GM18507 (cell line): ENCODE results near the gene CAB39.
"Not testable (repeated sequence)": the region's sequence is repeated elsewhere in the genome, so short reads cannot be mapped to it uniquely, and the experiment has no call there.

Experiments used
- DNase-seq: peaks from one replicate; pipeline ENCODE4 v3.0.0; 2011; ENCODE audit warnings: low read depth; ENCODE audit not compliant: insufficient read length; ENCODE audit errors: extremely low spot score
- FAIRE-seq: peaks from 2 replicates; lab custom pipeline; 2011; peaks lifted over from hg19 to GRCh38; lab: Jason Lieb, UNC

The CAB39 gene

GRCh38 chr2:230681171-230681545 lies 31.5 kb upstream of the CAB39 start:
- no peak for FAIRE-seq
- DNase-seq: no peak

- FAIRE-seq (no peak), DNase-seq (no peak)
Observed at GRCh38 chr2:230682546-230682945, 30.1 kb upstream of the CAB39 start.

- DNase-seq: no peak
Observed at GRCh38 chr2:230684270-230685168, 28.1 kb upstream of the CAB39 start.

GRCh38 chr2:230685178-230685577 lies 27.5 kb upstream of the CAB39 start:
- FAIRE-seq: no peak
- no peak for DNase-seq

More at GRCh38 chr2:230684270-230685168, 28.1 kb upstream of the CAB39 start:
- FAIRE-seq: no peak

- DNase-seq: no peak
- FAIRE-seq: no peak
Observed at GRCh38 chr2:230687498-230687897, 25.1 kb upstream of the CAB39 start.

GRCh38 chr2:230688490-230688889 lies 24.2 kb upstream of the CAB39 start:
- FAIRE-seq: no peak
- DNase-seq: no peak

GRCh38 chr2:230690439-230690838 lies 22.2 kb upstream of the CAB39 start:
- DNase-seq (no peak), FAIRE-seq (no peak)

GRCh38 chr2:230691005-230691647 lies 21.5 kb upstream of the CAB39 start:
- DNase-seq (no peak), FAIRE-seq (no peak)

GRCh38 chr2:230692760-230693159 lies 19.9 kb upstream of the CAB39 start:
- FAIRE-seq (no peak), DNase-seq (no peak)

GRCh38 chr2:230693411-230693810 lies 19.2 kb upstream of the CAB39 start:
- no peak for FAIRE-seq
- DNase-seq: no peak

- DNase-seq: no peak
- FAIRE-seq: peak; percentile 39
Observed at GRCh38 chr2:230694241-230694640, 18.4 kb upstream of the CAB39 start.

GRCh38 chr2:230695551-230695950 lies 17.1 kb upstream of the CAB39 start:
- no peak for DNase-seq
- no peak for FAIRE-seq

GRCh38 chr2:230696670-230697069 lies 16.0 kb upstream of the CAB39 start:
- FAIRE-seq: no peak
- no peak for DNase-seq

GRCh38 chr2:230697676-230698075 lies 15.0 kb upstream of the CAB39 start:
- FAIRE-seq: no peak

GRCh38 chr2:230698753-230699152 lies 13.9 kb upstream of the CAB39 start:
- not testable (repeated sequence) for FAIRE-seq, DNase-seq

More at GRCh38 chr2:230697676-230698075, 15.0 kb upstream of the CAB39 start:
- DNase-seq: no peak

- DNase-seq: no peak
- FAIRE-seq: peak; percentile 26
Observed at GRCh38 chr2:230700447-230700846, 12.2 kb upstream of the CAB39 start.

- FAIRE-seq: no peak
- no peak for DNase-seq
Observed at GRCh38 chr2:230701308-230701707, 11.3 kb upstream of the CAB39 start.

- FAIRE-seq, DNase-seq: not testable (repeated sequence)
Observed at GRCh38 chr2:230702457-230702856, 10.2 kb upstream of the CAB39 start.

- FAIRE-seq (no peak), DNase-seq (no peak)
Observed at GRCh38 chr2:230703514-230703913, 9.1 kb upstream of the CAB39 start.

GRCh38 chr2:230706053-230706521 lies 6.6 kb upstream of the CAB39 start:
- FAIRE-seq: no peak
- DNase-seq: no peak

GRCh38 chr2:230706966-230707365 lies 5.7 kb upstream of the CAB39 start:
- DNase-seq (no peak), FAIRE-seq (no peak)
